Right cardiac atrium (tissue), 5 donors: ENCODE results near the gene CXorf49. TPM values are rescaled to one million over a fixed set of nuclear protein-coding genes. Genes with fewer than 3 reads are reported as not detected.
"Not testable (repeated sequence)": the region's sequence is repeated elsewhere in the genome, so short reads cannot be mapped to it uniquely, and the experiment has no call there.

Experiments used
- ATAC-seq, 2 donors: fragments of 200-7000 bp; cut with Tn5 transposase; one replicate each; pipeline versions ENCODE4 v1.8.0 to v1.9.1; 2020; ENCODE audit warnings: moderate library complexity in 2 of 2, mild to moderate bottlenecking in 1 of 2
- DNase-seq, 3 donors: peaks; one replicate each; pipeline ENCODE4 v3.0.0-alpha.2; 2020
- H3K27ac ChIP-seq: one replicate; pipeline ENCODE4 v1.5.1; 2013; ENCODE audit warnings: mild to moderate bottlenecking, low read length, control low read depth, moderate library complexity
- H3K27me3 ChIP-seq: one replicate; pipeline ENCODE4 v1.6.1; 2013; ENCODE audit not compliant: control insufficient read depth, insufficient read depth
- H3K4me1 ChIP-seq: one replicate; pipeline ENCODE4 v1.6.1; 2013; ENCODE audit warnings: low read length; ENCODE audit not compliant: control insufficient read depth, insufficient read depth
- H3K4me3 ChIP-seq: one replicate; pipeline ENCODE4 v1.5.1; 2013; ENCODE audit warnings: low read length, control low read depth
- H3K9me3 ChIP-seq: one replicate; pipeline ENCODE4 v1.6.1; 2013; ENCODE audit warnings: low read length; ENCODE audit not compliant: control insufficient read depth
- WGBS: extraction: QIAGEN DNeasy Blood & Tissue Kit; methylation state at CpG from one replicate; pipeline ENCODE4 v1.1.7; 2013; 5-methylcytosine and 5-hydroxymethylcytosine counted together
- intact Hi-C, 4 donors: fragments of 100-400 bp; cut with DNase I; formaldehyde crosslinking; loops; one replicate each; pipeline versions ENCODE4 v1.11.0 to v1.14.0; 2022 to 2023
- polyA plus RNA-seq: library from polyadenylated mRNA; stranded (reverse); fragments of 200-250 nt; gene quantifications from one replicate; pipeline ENCODE4 v1.2.3, GENCODE V29; 2013
- total RNA-seq, 4 donors: library from RNA; stranded (reverse); fragmentation: NEBNext Ultra II Directional; extraction: Animal tissue kit (Norgen Biotek cat#: 25700); gene quantifications; one replicate each; pipeline ENCODE4 v1.2.1, GENCODE V29; 2021
- donor health status: healthy with polysubstance abuse.
- donor health status: DM: no; HTN: yes; CAD: no.
- donor health status: DM: no; HTN: no; CAD: no.
- donor health status: DM: no; HTN: yes; CAD: no; lungs with severe emphysema.
- donor health status: DM: yes; HTN: yes; CAD: no.

The CXorf49 gene
- total and polyA plus RNA-seq, 5 donors: not detected

DNA sequence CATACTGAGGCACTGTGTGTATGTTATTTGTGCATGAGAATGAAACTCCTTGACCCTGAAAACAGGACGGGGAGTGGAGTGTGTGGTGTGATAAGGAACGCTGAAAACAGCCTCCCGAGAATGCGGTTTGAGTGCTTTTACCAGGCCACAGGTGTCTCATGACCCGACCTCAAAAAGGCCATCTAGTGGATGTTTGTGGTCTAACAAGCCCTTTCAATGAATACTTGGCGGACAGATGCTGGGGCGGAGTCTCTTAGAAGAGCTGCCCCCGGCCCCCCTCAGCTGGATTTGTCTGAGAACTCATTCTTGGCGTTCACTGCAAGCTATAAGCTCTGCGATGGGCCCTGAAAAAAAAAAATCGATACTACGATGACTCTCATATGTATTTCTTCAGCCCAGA lies 15.2 kb downstream of the CXorf49 start:
- H3K27ac ChIP-seq, H3K4me3 ChIP-seq, H3K9me3 ChIP-seq, intact Hi-C loops, ATAC-seq, DNase-seq, H3K4me1 ChIP-seq, H3K27me3 ChIP-seq: not testable (repeated sequence)
- no CpG with 5 or more reads among the region's 12 CpGs for WGBS

GRCh38 chrX:71699023-71699344 lies 19.1 kb downstream of the CXorf49 start:
- H3K27me3 ChIP-seq, H3K4me3 ChIP-seq, H3K9me3 ChIP-seq, ATAC-seq, H3K4me1 ChIP-seq, DNase-seq, H3K27ac ChIP-seq, intact Hi-C loops: not testable (repeated sequence)
- no CpG with 5 or more reads among the region's 4 CpGs for WGBS

- H3K4me1 ChIP-seq, H3K4me3 ChIP-seq, intact Hi-C loops, DNase-seq, H3K9me3 ChIP-seq, H3K27me3 ChIP-seq, H3K27ac ChIP-seq: not testable (repeated sequence)
- ATAC-seq: peak; percentile 55 to 63
- no CpG with 5 or more reads among the region's 12 CpGs for WGBS
These were observed 19.6 kb downstream of the CXorf49 start for GRCh38 chrX:71698299-71699022.

- peak in 1 of 2 donors; percentile 59 for ATAC-seq
- DNase-seq, H3K4me3 ChIP-seq, intact Hi-C loops, H3K4me1 ChIP-seq, H3K27ac ChIP-seq, H3K27me3 ChIP-seq, H3K9me3 ChIP-seq: not testable (repeated sequence)
- no CpG with 5 or more reads among the region's 17 CpGs for WGBS
These were observed 20.4 kb downstream of the CXorf49 start for GRCh38 chrX:71697466-71698298.

DNA sequence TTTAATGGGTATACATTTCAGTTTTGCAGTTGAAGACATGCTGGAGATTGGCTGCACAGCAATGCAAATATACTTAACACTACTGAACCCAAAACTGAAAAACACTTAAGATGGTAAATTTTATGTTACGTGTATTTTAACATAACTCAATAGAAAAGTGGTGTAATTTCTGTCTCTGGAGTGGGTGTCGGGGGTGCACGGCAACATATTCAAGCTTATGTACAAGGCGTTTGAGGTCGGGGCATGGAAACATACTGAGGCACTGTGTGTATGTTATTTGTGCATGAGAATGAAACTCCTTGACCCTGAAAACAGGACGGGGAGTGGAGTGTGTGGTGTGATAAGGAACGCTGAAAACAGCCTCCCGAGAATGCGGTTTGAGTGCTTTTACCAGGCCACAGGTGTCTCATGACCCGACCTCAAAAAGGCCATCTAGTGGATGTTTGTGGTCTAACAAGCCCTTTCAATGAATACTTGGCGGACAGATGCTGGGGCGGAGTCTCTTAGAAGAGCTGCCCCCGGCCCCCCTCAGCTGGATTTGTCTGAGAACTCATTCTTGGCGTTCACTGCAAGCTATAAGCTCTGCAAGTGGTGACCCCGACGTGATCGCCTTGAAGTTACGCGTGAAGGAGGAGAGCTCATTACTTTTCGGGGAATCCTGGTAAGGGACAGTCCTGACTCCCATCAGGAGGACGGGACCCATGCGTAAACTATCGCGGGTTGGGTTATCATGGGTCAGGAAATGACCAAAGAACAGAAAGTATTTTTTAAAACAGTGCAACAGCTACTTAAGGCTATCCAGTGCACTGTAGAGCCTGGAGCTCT lies 21.2 kb downstream of the CXorf49 start:
- intact Hi-C loops, H3K4me1 ChIP-seq, H3K9me3 ChIP-seq, H3K27ac ChIP-seq, H3K4me3 ChIP-seq, DNase-seq, H3K27me3 ChIP-seq: not testable (repeated sequence)
- no CpG with 5 or more reads among the region's 24 CpGs for WGBS
- peak in 1 of 2 donors; percentile 73 for ATAC-seq

- DNase-seq (peak in 1 of 3 donors; percentile 14), ATAC-seq (no peak)
- no peak overlapping the region for H3K27ac ChIP-seq
- 90% methylated on average over 4 of the region's 4 CpGs for WGBS
- no peak overlapping the region for H3K4me3 ChIP-seq
- no peaks in the 10 kb centered on the region for H3K4me1 ChIP-seq
- no peaks in the 10 kb centered on the region for H3K9me3 ChIP-seq
- intact Hi-C loops: no loop called here
- no peaks in the 10 kb centered on the region for H3K27me3 ChIP-seq
These were observed 38.4 kb downstream of the CXorf49 start for GRCh38 chrX:71679575-71680207.

DNA sequence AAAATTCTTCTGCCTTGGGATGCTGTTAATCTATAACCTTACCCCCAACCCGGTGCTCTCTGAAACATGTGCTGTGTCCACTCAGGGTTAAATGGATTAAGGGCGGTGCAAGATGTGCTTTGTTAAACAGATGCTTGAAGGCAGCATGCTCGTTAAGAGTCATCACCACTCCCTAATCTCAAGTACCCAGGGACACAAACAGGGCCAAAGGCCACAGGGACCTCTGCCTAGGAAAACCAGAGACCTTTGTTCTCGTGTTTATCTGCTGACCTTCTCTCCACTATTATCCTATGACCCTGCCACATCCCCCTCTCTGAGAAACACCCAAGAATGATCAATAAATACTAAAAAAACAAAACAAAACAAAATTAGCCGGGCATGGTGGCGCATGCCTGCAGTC lies 40.9 kb downstream of the CXorf49 start:
- H3K4me3 ChIP-seq, ATAC-seq, DNase-seq, H3K4me1 ChIP-seq, H3K27me3 ChIP-seq, H3K27ac ChIP-seq, H3K9me3 ChIP-seq, intact Hi-C loops: not testable (repeated sequence)
- 71% methylated on average over 5 of the region's 6 CpGs for WGBS

DNA sequence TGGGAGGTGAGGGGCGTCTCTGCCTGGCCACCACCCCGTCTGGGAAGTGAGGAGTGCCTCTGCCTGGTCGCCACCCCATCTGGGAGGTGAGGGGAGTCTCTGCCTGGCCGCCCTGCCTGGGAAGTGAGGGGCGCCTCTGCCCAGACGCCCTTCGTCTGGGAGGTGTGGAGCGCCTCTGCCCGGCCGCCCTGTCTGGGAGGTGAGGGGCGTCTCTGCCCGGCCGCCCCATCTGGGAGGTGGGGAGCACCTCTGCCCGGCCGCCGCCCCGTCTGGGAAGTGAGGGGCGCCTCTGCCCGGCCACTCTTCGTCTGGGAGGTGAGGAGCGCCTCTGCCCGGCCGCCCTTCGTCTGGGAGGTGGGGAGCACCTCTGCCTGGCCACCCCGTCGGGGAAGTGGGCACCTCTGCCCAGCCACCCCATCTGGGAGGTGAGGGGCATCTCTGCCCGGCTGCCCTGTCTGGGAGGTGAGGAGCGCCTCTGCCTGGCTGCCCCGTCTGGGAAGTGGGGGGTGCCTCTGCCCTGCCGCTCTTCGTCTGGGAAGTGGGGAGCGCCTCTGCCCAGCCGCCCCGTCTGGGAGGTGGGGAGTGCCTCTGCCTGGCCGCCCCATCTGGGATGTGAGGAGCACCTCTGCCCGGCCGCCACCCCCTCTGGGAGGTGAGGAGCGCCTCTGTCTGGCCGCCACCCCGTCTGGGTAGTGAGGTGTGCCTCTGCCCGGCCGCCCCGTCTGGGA lies 41.9 kb downstream of the CXorf49 start:
- WGBS: 88% methylated on average over 43 of the region's 43 CpGs
- H3K9me3 ChIP-seq, H3K27me3 ChIP-seq, H3K27ac ChIP-seq, ATAC-seq, intact Hi-C loops, H3K4me1 ChIP-seq, H3K4me3 ChIP-seq: not testable (repeated sequence)
- DNase-seq: peak in 2 of 3 donors; percentile 6 to 37

DNA sequence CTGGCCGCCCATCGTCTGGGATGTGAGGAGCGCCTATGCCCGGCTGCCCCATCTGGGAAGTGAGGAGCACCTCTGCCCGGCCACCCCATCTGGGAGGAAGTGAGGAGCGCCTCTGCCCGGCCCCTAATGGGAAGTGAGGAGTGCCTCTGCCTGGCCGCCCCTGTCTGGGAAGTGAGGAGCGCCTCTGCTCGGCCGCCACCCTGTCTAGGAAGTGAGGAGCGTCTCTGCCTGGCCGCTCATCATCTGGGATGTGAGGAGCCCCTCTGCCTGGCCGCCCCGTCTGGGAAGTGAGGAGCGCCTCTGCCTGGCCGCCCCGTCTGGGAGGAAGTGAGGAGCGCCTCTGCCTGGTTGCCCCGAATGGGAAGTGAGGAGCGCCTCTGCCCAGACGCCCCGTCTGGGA lies 42.4 kb downstream of the CXorf49 start:
- H3K27me3 ChIP-seq, H3K4me1 ChIP-seq, ATAC-seq, H3K4me3 ChIP-seq, H3K9me3 ChIP-seq, intact Hi-C loops, H3K27ac ChIP-seq, DNase-seq: not testable (repeated sequence)
- WGBS: 96% methylated on average over 23 of the region's 23 CpGs

GRCh38 chrX:71671938-71672337 lies 46.1 kb downstream of the CXorf49 start:
- Histone ChIP-seq H3K27me3 (no peaks in the 10 kb centered on the region), H3K27ac (no peak overlapping the region), H3K4me1 (no peaks in the 10 kb centered on the region), H3K4me3 (no peak overlapping the region), H3K9me3 (no peaks in the 10 kb centered on the region)
- DNase-seq (no peak), ATAC-seq (no peak)
- intact Hi-C loops: no loop called here
- WGBS: 94% methylated on average over 11 of the region's 11 CpGs
